Activated CD4-positive, alpha-beta T cell treated with anti-CD3 and anti-CD28 coated beads, Interleukin-2, amount 50 U/mL, for 16 hours (primary cell): Measurements from ENCODE around the gene DOCK9.

Experiments
- DNase-seq: peaks from one replicate; pipeline ENCODE4 v3.0.0-alpha.2; 2020

The DOCK9 gene

DNA sequence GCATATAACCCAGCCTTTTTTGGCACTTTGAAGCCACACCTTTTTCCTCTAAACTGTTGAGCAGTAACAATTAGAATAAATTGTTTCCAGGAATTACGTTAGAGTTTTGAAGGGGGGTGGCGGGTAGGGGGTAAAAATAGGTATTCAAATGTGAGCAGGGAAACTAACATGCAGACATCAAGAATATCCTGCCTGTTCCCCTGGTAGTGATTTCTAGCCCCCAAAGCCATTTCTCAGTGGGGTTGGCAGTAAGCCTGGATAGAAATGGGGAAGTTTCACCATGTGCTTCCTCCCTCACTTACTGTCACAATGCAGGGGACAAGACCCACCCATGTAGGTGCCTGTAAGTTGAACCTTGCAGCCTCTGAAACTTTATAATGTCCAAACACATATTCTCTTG lies 3.8 kb downstream of the DOCK9 start:
- DNase-seq: no peak

DNA sequence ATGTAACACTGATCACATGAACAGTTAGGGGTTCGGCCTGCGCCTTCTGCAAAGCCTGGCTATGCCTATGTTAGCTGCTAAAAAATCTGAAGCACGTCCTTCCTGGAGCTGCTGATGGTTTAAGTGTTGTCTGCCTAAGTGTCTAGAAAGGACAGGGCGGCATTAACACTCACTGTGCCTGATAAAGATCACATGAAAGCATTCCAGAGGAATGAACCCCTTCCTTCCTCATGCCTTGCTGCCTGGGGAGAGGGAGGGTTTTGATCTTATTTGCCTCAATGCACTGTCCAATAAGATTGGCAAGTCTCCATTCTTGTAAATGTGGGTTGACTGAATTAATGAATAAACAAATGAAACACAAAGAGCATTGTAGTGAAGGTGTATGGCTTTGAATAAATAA lies 5.2 kb downstream of the DOCK9 start:
- no peak for DNase-seq

- no peak for DNase-seq
These were observed 5.8 kb downstream of the DOCK9 start for GRCh38 chr13:98972059-98972458.

- DNase-seq: no peak
These were observed 7.5 kb downstream of the DOCK9 start for GRCh38 chr13:98970330-98970729.

DNA sequence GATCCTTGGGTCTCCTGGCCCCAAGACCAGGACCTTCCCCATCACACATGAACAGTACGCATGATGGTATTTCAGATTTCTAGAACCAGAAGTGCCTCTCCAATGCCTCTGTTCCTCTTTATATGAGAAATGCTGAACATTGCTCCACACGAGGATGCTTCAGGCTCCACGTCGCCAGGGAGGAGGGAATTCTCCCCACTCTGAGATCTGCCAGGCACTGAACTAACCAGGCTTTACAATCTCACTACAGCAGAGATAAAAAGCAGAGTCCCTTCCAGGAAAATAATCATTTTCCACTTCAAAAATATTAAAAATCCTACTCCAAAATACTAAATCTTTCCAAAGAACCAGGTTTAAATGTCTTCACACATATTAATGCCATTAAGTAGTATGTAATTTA lies 10.4 kb downstream of the DOCK9 start:
- DNase-seq: no peak

- DNase-seq: no peak
These were observed 11.8 kb downstream of the DOCK9 start for GRCh38 chr13:98966019-98966418.

- no peak for DNase-seq
These were observed 12.5 kb downstream of the DOCK9 start for GRCh38 chr13:98965325-98965724.

GRCh38 chr13:98963917-98964316 lies 13.9 kb downstream of the DOCK9 start:
- DNase-seq: no peak

GRCh38 chr13:98962901-98963590 lies 14.8 kb downstream of the DOCK9 start:
- DNase-seq: no peak

DNA sequence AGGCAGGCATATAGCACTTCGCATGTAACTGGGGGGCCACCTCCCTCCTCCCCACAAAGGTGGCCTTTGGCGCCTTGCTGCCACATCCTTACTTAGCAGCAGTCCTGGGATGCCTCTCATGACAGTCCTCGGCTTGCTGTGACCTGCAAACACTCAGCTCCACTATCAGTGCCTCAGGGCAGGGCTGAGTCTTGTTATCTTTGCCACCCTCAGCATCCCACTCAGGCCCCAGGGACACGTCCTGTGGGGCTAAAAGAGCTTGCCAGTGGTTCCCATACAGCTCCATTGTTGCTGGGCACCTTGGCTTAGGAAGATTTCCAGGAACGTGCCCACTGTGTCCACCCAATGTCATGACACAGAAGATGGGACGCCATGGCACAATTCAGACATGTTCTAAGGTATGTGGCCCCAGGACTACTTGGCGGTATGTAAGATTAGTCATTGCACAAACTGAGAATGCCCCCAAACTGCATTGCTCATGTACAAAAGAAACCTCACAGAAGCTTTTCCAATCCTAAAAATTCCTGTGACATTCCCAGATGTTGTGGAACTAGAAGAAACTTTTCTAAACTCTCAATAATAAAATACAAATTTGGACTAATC lies 16.3 kb downstream of the DOCK9 start:
- no peak for DNase-seq

GRCh38 chr13:98960606-98961502 lies 17.0 kb downstream of the DOCK9 start:
- DNase-seq: no peak

DNA sequence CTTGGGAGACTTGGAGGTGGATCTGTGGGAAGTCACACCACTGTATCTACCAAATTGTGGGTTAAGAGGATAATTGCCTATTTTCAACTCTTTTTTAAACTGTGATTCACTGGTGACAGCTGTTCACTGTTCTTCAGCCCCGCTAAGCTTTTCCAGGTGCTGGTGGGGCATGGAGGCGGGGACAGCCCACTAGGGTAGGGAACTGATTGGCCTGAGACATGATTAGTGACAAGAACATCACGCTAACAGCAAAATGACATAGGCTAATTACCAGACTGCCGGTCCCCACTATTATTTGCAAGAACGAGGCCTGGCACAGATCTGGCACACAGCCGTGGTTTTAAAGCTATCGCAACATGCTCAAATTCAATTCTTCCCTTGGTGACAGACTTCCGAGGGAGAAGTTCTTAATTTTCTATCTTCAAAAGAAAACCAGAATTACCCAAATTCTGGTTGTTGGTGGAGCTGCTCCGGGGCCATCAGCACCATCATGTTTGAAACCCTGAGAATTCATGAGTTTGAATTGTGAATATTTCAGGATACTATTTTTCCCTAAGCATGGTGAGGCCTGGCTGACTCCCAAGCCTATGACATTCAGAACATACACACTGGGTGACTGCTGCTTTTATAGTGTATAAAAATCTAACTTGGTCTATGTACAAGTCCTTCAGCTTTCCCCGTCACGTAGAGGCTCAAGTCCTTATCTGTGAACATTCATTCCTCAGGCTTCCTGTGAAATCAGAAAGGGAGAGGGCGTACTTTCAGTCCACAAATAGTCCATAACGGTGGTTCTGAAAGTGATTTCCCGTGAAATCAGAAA lies 17.9 kb downstream of the DOCK9 start:
- no peak for DNase-seq

DNA sequence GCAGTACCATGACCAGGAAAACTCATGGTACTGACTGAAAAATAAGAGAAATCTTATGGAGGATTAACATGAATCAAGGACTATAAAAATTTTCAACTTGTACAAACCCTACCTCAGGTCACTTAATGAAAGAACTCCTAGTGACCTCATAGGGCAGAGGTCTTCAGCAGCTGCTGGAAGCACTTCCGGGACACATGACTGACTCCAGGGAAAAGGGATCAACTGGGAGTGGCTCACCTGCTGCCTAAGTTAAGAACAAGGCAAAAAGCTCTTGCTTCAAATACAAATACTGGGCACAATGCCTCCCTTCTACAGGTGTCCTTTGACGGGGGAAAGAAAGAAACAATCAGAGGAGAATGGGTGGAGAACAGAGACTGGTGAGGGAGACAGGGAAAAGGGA lies 18.6 kb downstream of the DOCK9 start:
- DNase-seq: no peak

GRCh38 chr13:98958443-98958794 lies 19.4 kb downstream of the DOCK9 start:
- DNase-seq: no peak

GRCh38 chr13:98957731-98958442 lies 20.0 kb downstream of the DOCK9 start:
- DNase-seq: no peak

DNA sequence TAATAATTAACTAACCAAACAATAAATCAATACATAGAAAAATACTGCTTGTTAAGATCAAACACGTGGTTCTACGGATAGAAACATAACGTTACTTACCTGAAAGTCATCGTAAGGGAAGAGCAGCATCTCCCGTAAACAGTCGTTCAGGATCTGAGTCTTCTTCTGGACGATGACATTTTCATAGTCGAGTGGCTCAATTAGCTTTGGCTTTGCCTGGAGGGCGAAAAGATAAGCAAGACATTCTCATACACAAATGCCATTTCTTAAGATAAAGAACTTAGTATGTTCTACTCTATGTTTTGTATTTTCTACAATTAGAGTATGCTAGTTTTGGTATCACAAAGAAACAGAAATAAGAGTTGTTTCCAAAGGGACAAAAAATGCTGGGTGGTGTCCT lies 22.5 kb downstream of the DOCK9 start:
- no peak for DNase-seq

DNA sequence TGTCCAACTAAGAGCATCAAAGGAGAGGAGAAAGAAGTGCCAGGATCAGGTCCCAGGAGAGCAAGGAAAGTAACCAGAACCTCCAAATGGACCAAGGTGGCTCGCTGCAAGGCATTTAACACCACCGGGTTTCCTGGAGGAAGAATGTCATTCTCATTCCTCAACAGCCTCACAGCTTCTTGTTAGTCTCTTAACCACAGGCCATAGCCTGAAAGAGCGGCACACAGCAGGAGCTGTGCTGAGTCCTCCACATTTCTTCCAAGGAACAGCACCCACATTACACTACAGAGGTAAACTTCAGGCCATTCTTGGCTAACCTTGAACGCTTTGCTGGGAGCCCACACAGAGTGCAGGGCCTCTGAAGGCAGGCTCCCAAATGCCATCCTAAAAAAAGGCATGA lies 23.6 kb downstream of the DOCK9 start:
- no peak for DNase-seq

- DNase-seq: no peak
These were observed 26.6 kb downstream of the DOCK9 start for GRCh38 chr13:98951266-98951665.

GRCh38 chr13:98950705-98951104 lies 27.2 kb downstream of the DOCK9 start:
- DNase-seq: no peak

GRCh38 chr13:98947925-98948324 lies 29.9 kb downstream of the DOCK9 start:
- no peak for DNase-seq

GRCh38 chr13:98945863-98946605 lies 31.8 kb downstream of the DOCK9 start:
- DNase-seq: no peak

GRCh38 chr13:98944336-98944735 lies 33.5 kb downstream of the DOCK9 start:
- DNase-seq: no peak
